K562 (cell line): ENCODE measurements around the gene RAE1. TPM values are rescaled to one million over a fixed set of nuclear protein-coding genes. Genes with fewer than 3 reads are reported as not detected.
A peak's percentile ranks its signal among the peaks of the same experiment; 100 is the strongest.

Source experiments
- BDP1 ChIP-seq: IDR thresholded peaks from 3 replicates; pipeline ENCODE4 v1.6.1; 2011; ENCODE audit not compliant: insufficient read length, insufficient read depth
- BRCA1 ChIP-seq, 2 experiments: fragments of 450-650 bp in 1 of 2; sonication (generic) in 1 of 2; formaldehyde crosslinking in 1 of 2; IDR thresholded peaks; 2 replicates each; pipeline versions ENCODE4 v1.5.0 to v1.6.1; 2017 to 2020; ENCODE audit warnings: mild to moderate bottlenecking in 1 of 2, missing genetic modification reagents in 1 of 2
- BRF1 ChIP-seq: IDR thresholded peaks from 3 replicates; pipeline ENCODE4 v1.6.1; 2011; ENCODE audit warnings: borderline replicate concordance, mild to moderate bottlenecking; ENCODE audit not compliant: insufficient read length; ENCODE audit errors: extremely low read depth
- ELF1 ChIP-seq: fragments of 200-800 bp; sonication (Bioruptor generic); IDR thresholded peaks from 2 replicates; pipeline ENCODE4 v1.6.1; 2016; ENCODE audit warnings: missing genetic modification characterization, missing compliant biosample characterization
- HNRNPH1 ChIP-seq: fragments of 200-400 bp; formaldehyde crosslinking; optimal IDR thresholded peaks from 2 replicates; pipeline ENCODE3; 2017; ENCODE audit warnings: low read depth, mild to moderate bottlenecking, low read length, moderate library complexity
- MED1 ChIP-seq: sonication (generic); formaldehyde crosslinking; IDR thresholded peaks from 2 replicates; pipeline ENCODE4 v1.8.1; 2023; ENCODE audit warnings: missing genetic modification reagents, borderline replicate concordance
- POLR2G ChIP-seq: fragments of 200-400 bp; formaldehyde crosslinking; IDR thresholded peaks from 2 replicates; pipeline ENCODE4 v1.6.1; 2017; ENCODE audit warnings: low read depth, mild to moderate bottlenecking, antibody characterized with exemption, low read length, moderate library complexity
- RAD21 ChIP-seq, 2 experiments: fragments of 250-450 bp in 1 of 2; fragments of 450-650 bp in 1 of 2; sonication (Bioruptor Pico) in 1 of 2; formaldehyde crosslinking in 1 of 2; IDR thresholded peaks in 1 of 2; conservative IDR thresholded peaks in 1 of 2; 2 replicates each; pipeline versions ENCODE4 v1.4.0 to v1.8.0; 2020 to 2022; ENCODE audit warnings: mild to moderate bottlenecking in 2 of 2, moderate library complexity in 1 of 2
- SLC30A9 ChIP-seq: fragments of 250-450 bp; sonication (Bioruptor Pico); IDR thresholded peaks from 2 replicates; pipeline ENCODE4 v1.8.0; 2022; ENCODE audit warnings: mild to moderate bottlenecking, moderate library complexity
- SPI1 ChIP-seq: IDR thresholded peaks from 2 replicates; pipeline ENCODE4 v1.6.1; 2011; ENCODE audit warnings: low read depth, low read length, control low read depth, borderline replicate concordance
- STAG1 ChIP-seq: sonication (generic); formaldehyde crosslinking; IDR thresholded peaks from 2 replicates; pipeline ENCODE4 v1.5.0; 2020; ENCODE audit warnings: missing genetic modification reagents, borderline replicate concordance
- U2AF1 ChIP-seq: fragments of 200-400 bp; formaldehyde crosslinking; optimal IDR thresholded peaks from 2 replicates; pipeline ENCODE3; 2017; ENCODE audit warnings: mild to moderate bottlenecking, low read depth, low read length, moderate library complexity
- XRCC5 ChIP-seq: fragments of 200-400 bp; formaldehyde crosslinking; IDR thresholded peaks from 2 replicates; pipeline ENCODE4 v1.6.1; 2017; ENCODE audit warnings: low read depth, mild to moderate bottlenecking, low read length
- YY1 ChIP-seq, 3 experiments: IDR thresholded peaks; 2 replicates each; pipeline ENCODE4 v1.6.1; 2011; ENCODE audit warnings: low read length in 2 of 3, mild to moderate bottlenecking in 2 of 3, moderate library complexity in 2 of 3, borderline replicate concordance in 1 of 3, control low read depth in 1 of 3, low read depth in 1 of 3; ENCODE audit not compliant: insufficient read depth in 3 of 3, insufficient replicate concordance in 2 of 3, control insufficient read depth in 1 of 3, insufficient read length in 1 of 3; ENCODE audit errors: extremely low read depth in 1 of 3
- ZNF124 ChIP-seq: sonication (generic); formaldehyde crosslinking; IDR thresholded peaks from 2 replicates; pipeline ENCODE4 v1.8.1; 2022; ENCODE audit warnings: missing genetic modification reagents
- ZNF133 ChIP-seq: fragments of 250-450 bp; sonication (Bioruptor Pico); IDR thresholded peaks from 2 replicates; pipeline ENCODE4 v1.4.0; 2020; ENCODE audit warnings: mild to moderate bottlenecking
- ZNF507 ChIP-seq: conservative IDR thresholded peaks from 2 replicates; pipeline ENCODE4 v1.6.1; 2017; ENCODE audit warnings: missing genetic modification characterization, missing compliant biosample characterization
- polyA plus RNA-seq, 8 experiments: library from polyadenylated mRNA; depleted of rRNA in 4 of 8; stranded (reverse) in 5 of 8; unstranded in 3 of 8; fragments of >200 nt; fragmentation: Nextera tagmentation in 2 of 8; fragmentation: Illumina TruSeq in 1 of 8; extraction: Ambion mirVana in 2 of 8; extraction: Trizol in 1 of 8; gene quantifications; 2 replicates each; pipeline versions ENCODE4 v1.2.1 to v1.2.3, GENCODE V29; 2011 to 2014; ENCODE audit warnings: inconsistent platforms in 1 of 8, missing spikeins in 1 of 8
- total RNA-seq, 7 experiments: library from RNA; depleted of rRNA in 6 of 7; stranded (reverse); fragments of >200 nt in 6 of 7; fragmentation: Illumina TruSeq in 2 of 7; extraction: Trizol in 2 of 7; gene quantifications; 2 replicates each; pipeline versions ENCODE4 v1.2.1 to v1.2.3, GENCODE V29; 2011 to 2021; ENCODE audit warnings: low replicate concordance in 1 of 7
- TF ChIP-seq, protein P1 (sequence below), 2 experiments: fragments of 450-650 bp in 1 of 2; sonication (generic) in 1 of 2; formaldehyde crosslinking; conservative IDR thresholded peaks; 2 replicates each; pipeline versions ENCODE4 v1.4.0 to v1.8.1; 2020 to 2022; ENCODE audit warnings: mild to moderate bottlenecking in 1 of 2, missing genetic modification reagents in 1 of 2
- TF ChIP-seq, protein P2 (sequence below): sonication (generic); formaldehyde crosslinking; IDR thresholded peaks from 2 replicates; pipeline ENCODE4 v1.8.0; 2023; ENCODE audit warnings: mild to moderate bottlenecking, missing genetic modification reagents

The RAE1 gene
- total and polyA plus RNA-seq, 9 of the 15 experiments (the other 6 are each of a cell fraction or from before 2014, with no cell fraction given), result 33.7 to 248 (median 77.7) TPM

DNA sequence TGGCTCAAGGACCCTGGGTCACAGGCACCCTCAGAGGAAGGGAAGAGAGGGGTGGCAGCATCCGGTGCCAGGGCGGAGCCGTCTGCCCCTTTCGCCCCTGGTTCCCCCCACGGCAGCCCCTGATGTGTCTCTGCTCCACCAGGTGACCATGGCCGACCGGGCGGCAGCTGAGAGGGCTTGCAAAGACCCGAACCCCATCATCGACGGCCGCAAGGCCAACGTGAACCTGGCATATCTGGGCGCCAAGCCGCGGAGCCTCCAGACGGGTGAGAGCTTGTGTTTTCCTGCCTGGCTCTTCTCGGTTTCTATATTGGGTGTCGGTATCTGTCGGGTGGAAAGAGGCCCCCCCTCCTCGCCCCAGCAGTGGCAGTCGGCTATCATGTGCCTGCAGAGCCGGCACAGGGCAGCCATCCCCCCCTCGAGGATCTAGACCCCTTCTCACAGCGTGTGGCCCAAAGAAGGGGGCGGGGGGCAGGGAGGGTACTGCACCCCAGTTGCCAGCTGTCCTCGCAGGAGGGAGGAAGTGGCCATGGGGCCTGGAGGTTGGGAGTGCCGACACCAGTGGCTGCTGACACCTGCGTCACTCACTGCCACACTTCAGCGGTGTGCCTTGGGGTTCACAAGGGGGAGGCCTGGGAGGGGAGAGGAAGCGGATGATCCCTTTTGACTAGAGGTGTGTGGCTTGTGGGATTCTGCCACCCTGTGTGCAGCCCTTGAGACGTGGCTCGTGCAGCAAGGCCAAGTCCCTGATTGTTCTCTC is 41.6 kb downstream of the RAE1 start (continued):
- TF ChIP-seq MED1 (CRISPR knock-in tag) (no peak), XRCC5 (no peak), BDP1 (no peak), ZNF507 (tag) (no peak), RAD21 (CRISPR knock-in tag; conservative IDR thresholded peaks at IDR 0.05 in 1 of 2, IDR thresholded peaks at IDR 0.05 in 1 of 2) (no peak), HNRNPH1 (no peak), ZNF133 (no peak), POLR2G (peak; percentile 65; the same call in 1 of the 2 replicates), SLC30A9 (CRISPR knock-in tag) (no peak), STAG1 (CRISPR knock-in tag) (peak; percentile 44; the same call in 1 of the 2 replicates), U2AF1 (no peak), YY1 (IDR thresholded peaks at IDR 0.05; ENCODE audit: borderline replicate concordance in 1 of 3, control insufficient read depth in 1 of 3, extremely low read depth in 1 of 3, insufficient read depth in 3 of 3, insufficient read length in 1 of 3, insufficient replicate concordance in 2 of 3, low read depth in 1 of 3, low read length in 2 of 3) (no peak), ELF1 (tag) (no peak), BRF1 (no peak), ZNF124 (no peak), SPI1 (peak; percentile 66), BRCA1 (IDR thresholded peaks at IDR 0.05) (no peak), BRCA1 (CRISPR knock-in tag; IDR thresholded peaks at IDR 0.05) (no peak)
- TF ChIP-seq, protein P1, sequence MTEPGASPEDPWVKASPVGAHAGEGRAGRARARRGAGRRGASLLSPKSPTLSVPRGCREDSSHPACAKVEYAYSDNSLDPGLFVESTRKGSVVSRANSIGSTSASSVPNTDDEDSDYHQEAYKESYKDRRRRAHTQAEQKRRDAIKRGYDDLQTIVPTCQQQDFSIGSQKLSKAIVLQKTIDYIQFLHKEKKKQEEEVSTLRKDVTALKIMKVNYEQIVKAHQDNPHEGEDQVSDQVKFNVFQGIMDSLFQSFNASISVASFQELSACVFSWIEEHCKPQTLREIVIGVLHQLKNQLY (CRISPR knock-in tag; conservative IDR thresholded peaks at IDR 0.05), result no peak
- TF ChIP-seq, protein P2, sequence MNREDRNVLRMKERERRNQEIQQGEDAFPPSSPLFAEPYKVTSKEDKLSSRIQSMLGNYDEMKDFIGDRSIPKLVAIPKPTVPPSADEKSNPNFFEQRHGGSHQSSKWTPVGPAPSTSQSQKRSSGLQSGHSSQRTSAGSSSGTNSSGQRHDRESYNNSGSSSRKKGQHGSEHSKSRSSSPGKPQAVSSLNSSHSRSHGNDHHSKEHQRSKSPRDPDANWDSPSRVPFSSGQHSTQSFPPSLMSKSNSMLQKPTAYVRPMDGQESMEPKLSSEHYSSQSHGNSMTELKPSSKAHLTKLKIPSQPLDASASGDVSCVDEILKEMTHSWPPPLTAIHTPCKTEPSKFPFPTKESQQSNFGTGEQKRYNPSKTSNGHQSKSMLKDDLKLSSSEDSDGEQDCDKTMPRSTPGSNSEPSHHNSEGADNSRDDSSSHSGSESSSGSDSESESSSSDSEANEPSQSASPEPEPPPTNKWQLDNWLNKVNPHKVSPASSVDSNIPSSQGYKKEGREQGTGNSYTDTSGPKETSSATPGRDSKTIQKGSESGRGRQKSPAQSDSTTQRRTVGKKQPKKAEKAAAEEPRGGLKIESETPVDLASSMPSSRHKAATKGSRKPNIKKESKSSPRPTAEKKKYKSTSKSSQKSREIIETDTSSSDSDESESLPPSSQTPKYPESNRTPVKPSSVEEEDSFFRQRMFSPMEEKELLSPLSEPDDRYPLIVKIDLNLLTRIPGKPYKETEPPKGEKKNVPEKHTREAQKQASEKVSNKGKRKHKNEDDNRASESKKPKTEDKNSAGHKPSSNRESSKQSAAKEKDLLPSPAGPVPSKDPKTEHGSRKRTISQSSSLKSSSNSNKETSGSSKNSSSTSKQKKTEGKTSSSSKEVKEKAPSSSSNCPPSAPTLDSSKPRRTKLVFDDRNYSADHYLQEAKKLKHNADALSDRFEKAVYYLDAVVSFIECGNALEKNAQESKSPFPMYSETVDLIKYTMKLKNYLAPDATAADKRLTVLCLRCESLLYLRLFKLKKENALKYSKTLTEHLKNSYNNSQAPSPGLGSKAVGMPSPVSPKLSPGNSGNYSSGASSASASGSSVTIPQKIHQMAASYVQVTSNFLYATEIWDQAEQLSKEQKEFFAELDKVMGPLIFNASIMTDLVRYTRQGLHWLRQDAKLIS (CRISPR knock-in tag), result no peak
